HepG2 (cell line): ENCODE data around the gene ABRACL. TPM values are rescaled to one million over a fixed set of nuclear protein-coding genes. Genes with fewer than 3 reads are reported as not detected.

Source experiments
- ATAC-seq: fragments of 200-7000 bp; cut with Tn5 transposase; 3 replicates; pipeline ENCODE4 v1.9.1; 2020; ENCODE audit warnings: mild to moderate bottlenecking, moderate library complexity
- BruUV-seq: library from RNA; stranded (reverse); fragments of 400-500 nt; replicated peaks from 2 replicates; lab custom pipeline; 2021; lab: Mats Ljungman, UMichigan
- CTCF ChIA-PET: fragments of 300-600 bp; formaldehyde crosslinking; extraction: SDS; loops from one replicate; lab custom pipeline; 2021; ENCODE audit warnings: low total read pairs, inconsistent platforms, low intra/inter-chr PET ratio; lab: Yijun Ruan, JAX
- POLR2A ChIA-PET: fragments of 350-600 bp; sonication (Branson Sonifier 250); formaldehyde crosslinking; loops from one replicate; lab custom pipeline; 2020; ENCODE audit warnings: antibody characterized with exemption, inconsistent platforms; lab: Yijun Ruan, JAX
- DNase-seq: peaks from one replicate; pipeline ENCODE4 v3.0.0-alpha.2; 2015; ENCODE audit warnings: low spot score
- FAIRE-seq: peaks from 3 replicates; lab custom pipeline; 2011; peaks lifted over from hg19 to GRCh38; lab: Jason Lieb, UNC
- H2AFZ ChIP-seq: one replicate; pipeline ENCODE4 v1.6.1; 2011; ENCODE audit warnings: low read length, inconsistent platforms
- H3K27ac ChIP-seq: fragments of 300-600 bp; 3 replicates; pipeline ENCODE4 v1.8.0; 2011; ENCODE audit warnings: mixed run types, mild to moderate bottlenecking, mixed read lengths, low read length, inconsistent platforms; ENCODE audit not compliant: insufficient read depth; ENCODE audit errors: extremely low read length
- H3K27me3 ChIP-seq, 2 experiments: fragments of 200-600 bp in 1 of 2; 2 replicates in 1 of 2; 3 replicates in 1 of 2; pipeline versions ENCODE4 v1.6.0 to v1.8.0; 2011; ENCODE audit warnings: low read length in 2 of 2, mild to moderate bottlenecking in 2 of 2, moderate library complexity in 2 of 2, inconsistent platforms in 1 of 2; ENCODE audit not compliant: insufficient read depth in 2 of 2, control insufficient read depth in 1 of 2
- H3K36me3 ChIP-seq, 2 experiments: fragments of 200-600 bp in 1 of 2; replicated peaks in 1 of 2; 2 replicates in 1 of 2; 3 replicates in 1 of 2; pipeline versions ENCODE4 v1.5.1 to v1.8.0; 2011; ENCODE audit warnings: low read length in 2 of 2, inconsistent platforms in 1 of 2; ENCODE audit not compliant: insufficient read depth in 2 of 2, control insufficient read depth in 1 of 2
- H3K4me1 ChIP-seq: 2 replicates; pipeline ENCODE4 v1.5.1; 2012; ENCODE audit warnings: low read length, inconsistent platforms; ENCODE audit not compliant: insufficient read depth
- H3K4me2 ChIP-seq: 2 replicates; pipeline ENCODE4 v1.6.0; 2011; ENCODE audit warnings: low read depth, low read length, inconsistent platforms
- H3K4me3 ChIP-seq, 3 experiments: fragments of 200-600 bp in 1 of 3; sonication (generic), shearing (Covaris generic) in 1 of 3; replicated peaks in 1 of 3; 2 replicates each; pipeline ENCODE4 v1.5.1; 2011 to 2016; ENCODE audit warnings: low read length in 3 of 3, inconsistent platforms in 2 of 3, low read depth in 2 of 3, mild to moderate bottlenecking in 2 of 3, control low read depth in 1 of 3, mixed read lengths in 1 of 3; ENCODE audit not compliant: insufficient read depth in 1 of 3
- H3K79me2 ChIP-seq: one replicate; pipeline ENCODE4 v1.6.1; 2011; ENCODE audit warnings: low read length, inconsistent platforms; ENCODE audit not compliant: insufficient read depth
- H3K9ac ChIP-seq: 2 replicates; pipeline ENCODE4 v1.6.0; 2011; ENCODE audit warnings: mild to moderate bottlenecking, low read depth, low read length, inconsistent platforms; ENCODE audit not compliant: insufficient read depth
- H3K9me3 ChIP-seq: 2 replicates; pipeline ENCODE4 v1.5.1; 2012; ENCODE audit warnings: mild to moderate bottlenecking, low read length
- H4K20me1 ChIP-seq: 2 replicates; pipeline ENCODE4 v1.6.0; 2011; ENCODE audit warnings: inconsistent platforms, mild to moderate bottlenecking, low read length, moderate library complexity; ENCODE audit not compliant: insufficient read depth
- ATM ChIP-seq: fragments of 450-650 bp; IDR thresholded peaks from 2 replicates; pipeline ENCODE4 v1.7.1; 2017; ENCODE audit warnings: mild to moderate bottlenecking, borderline replicate concordance
- ETV5 ChIP-seq: IDR thresholded peaks from 2 replicates; pipeline ENCODE4 v1.6.1; 2018; ENCODE audit warnings: missing biosample characterization, missing genetic modification reagents, inconsistent platforms, borderline replicate concordance
- FOSL2 ChIP-seq: sonication (generic); formaldehyde crosslinking; IDR thresholded peaks from 2 replicates; pipeline ENCODE4 v1.4.0; 2020; ENCODE audit warnings: missing genetic modification reagents
- HES4 ChIP-seq: sonication (generic); formaldehyde crosslinking; IDR thresholded peaks from 2 replicates; pipeline ENCODE4 v1.9.0; 2021; ENCODE audit warnings: mild to moderate bottlenecking, missing genetic modification reagents, borderline replicate concordance
- HINFP ChIP-seq: sonication (generic); formaldehyde crosslinking; IDR thresholded peaks from 2 replicates; pipeline ENCODE4 v1.4.0; 2020; ENCODE audit warnings: low read depth, mild to moderate bottlenecking, missing genetic modification reagents
- HOXA7 ChIP-seq: sonication (generic); formaldehyde crosslinking; IDR thresholded peaks from 2 replicates; pipeline ENCODE4 v1.8.1; 2022; ENCODE audit warnings: mild to moderate bottlenecking, missing genetic modification reagents, moderate library complexity
- NCOR1 ChIP-seq: fragments of 200-600 bp; sonication (generic); IDR thresholded peaks from 2 replicates; pipeline ENCODE4 v1.7.0; 2017; ENCODE audit warnings: antibody characterized with exemption, low read length, borderline replicate concordance
- REPIN1 ChIP-seq: sonication (generic); formaldehyde crosslinking; IDR thresholded peaks from 2 replicates; pipeline ENCODE4 v1.8.0; 2022; ENCODE audit warnings: missing genetic modification reagents, low read depth, mild to moderate bottlenecking, borderline replicate concordance
- SIN3B ChIP-seq: fragments of 150-350 bp; IDR thresholded peaks from 2 replicates; pipeline ENCODE4 v1.6.1; 2014; ENCODE audit warnings: low read length
- ZBTB20 ChIP-seq: sonication (generic); formaldehyde crosslinking; IDR thresholded peaks from 2 replicates; pipeline ENCODE4 v1.8.1; 2023; ENCODE audit warnings: missing genetic modification reagents, low read depth, mild to moderate bottlenecking, borderline replicate concordance
- ZNF350 ChIP-seq: sonication (generic); formaldehyde crosslinking; IDR thresholded peaks from 2 replicates; pipeline ENCODE4 v1.4.0; 2020; ENCODE audit warnings: mild to moderate bottlenecking, low read depth, missing genetic modification reagents, borderline replicate concordance
- ZNF619 ChIP-seq: sonication (generic); formaldehyde crosslinking; IDR thresholded peaks from 2 replicates; pipeline ENCODE4 v1.4.0; 2020; ENCODE audit warnings: mild to moderate bottlenecking, missing genetic modification reagents
- ZNF724P ChIP-seq: sonication (generic); formaldehyde crosslinking; IDR thresholded peaks from 2 replicates; pipeline ENCODE4 v1.8.0; 2022; ENCODE audit warnings: missing genetic modification reagents, borderline replicate concordance
- ZNF766 ChIP-seq: sonication (generic); formaldehyde crosslinking; IDR thresholded peaks from 2 replicates; pipeline ENCODE4 v1.5.0; 2020; ENCODE audit warnings: missing genetic modification reagents, borderline replicate concordance
- ZNF850 ChIP-seq: sonication (generic); formaldehyde crosslinking; conservative IDR thresholded peaks from 2 replicates; pipeline ENCODE4 v1.9.0; 2021; ENCODE audit warnings: mild to moderate bottlenecking, missing genetic modification reagents
- WGBS: methylation state at CpG from one replicate; pipeline ENCODE4 v1.1.6; 2017; ENCODE audit warnings: low lambda C conversion rate; 5-methylcytosine and 5-hydroxymethylcytosine counted together
- in situ Hi-C: cut with HindIII; loops from 2 replicates; pipeline ENCODE4 v1.10.0; 2017; ENCODE audit warnings: low pct_unique_long_range_greater_than_20kb; ENCODE audit not compliant: extremely low pct_ligation_motif_present
- intact Hi-C: fragments of 100-400 bp; cut with micrococcal nuclease; formaldehyde crosslinking; loops from one replicate; pipeline ENCODE4 v1.10.0; 2022; ENCODE audit not compliant: unreplicated experiment
- polyA plus RNA-seq, 8 experiments: library from polyadenylated mRNA; depleted of rRNA in 3 of 8; stranded (reverse) in 7 of 8; unstranded in 1 of 8; fragments of >200 nt; fragmentation: Illumina TruSeq in 4 of 8; extraction: Trizol in 4 of 8; gene quantifications; 2 replicates each; pipeline versions ENCODE4 v1.2.1 to v1.2.3, GENCODE V29; 2011 to 2016; ENCODE audit warnings: low read depth in 4 of 8, missing spikeins in 1 of 8, mixed read lengths in 1 of 8; ENCODE audit not compliant: insufficient read depth in 1 of 8
- total RNA-seq, 5 experiments: library from RNA; depleted of rRNA; stranded (reverse); fragments of >200 nt; fragmentation: Illumina TruSeq; extraction: Trizol; gene quantifications; 2 replicates each; pipeline ENCODE4 v1.2.3, GENCODE V29; 2016; ENCODE audit warnings: low read depth in 1 of 5
- TF ChIP-seq, protein P1 (sequence below): sonication (generic); formaldehyde crosslinking; IDR thresholded peaks from 2 replicates; pipeline ENCODE4 v1.5.1; 2020; ENCODE audit warnings: missing genetic modification reagents, mild to moderate bottlenecking, borderline replicate concordance

Gene ABRACL
- total and polyA plus RNA-seq, 2 of the 13 experiments (the other 11 are each of a cell fraction or from before 2014, with no cell fraction given): 1.4 to 5.4 TPM

DNA sequence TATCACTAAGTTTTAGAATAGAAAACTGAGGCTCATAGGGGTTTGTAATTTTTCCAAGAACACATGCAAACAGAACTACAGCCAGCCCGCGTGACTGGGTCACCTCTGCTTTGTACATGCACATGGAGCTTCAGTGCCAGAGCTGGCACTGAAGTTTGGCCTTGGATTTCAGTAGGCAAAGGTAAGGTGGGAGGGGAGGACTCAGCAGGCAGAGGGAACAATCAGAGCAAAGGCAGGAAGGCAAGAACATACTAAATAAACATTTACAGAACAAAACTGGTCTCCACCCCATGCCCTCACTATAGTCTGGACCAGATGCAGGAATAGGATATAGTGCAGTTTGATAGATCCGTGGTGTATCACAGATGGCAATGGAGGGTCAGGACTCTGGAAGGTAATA, 13.6 kb upstream of the ABRACL start:
- ATAC-seq (peak; percentile 39; the same call in 1 of the 3 replicates), FAIRE-seq (no peak)
- no peak overlapping the region for H3K27ac ChIP-seq
- no peak overlapping the region for H3K4me2 ChIP-seq
- no peaks in the 10 kb centered on the region for H3K36me3 ChIP-seq
- POLR2A ChIA-PET: no interaction called here
- no peaks in the 10 kb centered on the region for H4K20me1 ChIP-seq
- no peak overlapping the region for H3K9ac ChIP-seq
- TF ChIP-seq ZNF724P (CRISPR knock-in tag): no peak
- TF ChIP-seq ZNF766 (CRISPR knock-in tag): no peak
- no peak for TF ChIP-seq REPIN1 (CRISPR knock-in tag)
- TF ChIP-seq NCOR1: no peak
- TF ChIP-seq HINFP (CRISPR knock-in tag): no peak
- no peak for TF ChIP-seq ATM
- no peak for TF ChIP-seq ZNF850 (CRISPR knock-in tag)
- no peak for TF ChIP-seq HES4 (CRISPR knock-in tag)
- TF ChIP-seq HOXA7 (CRISPR knock-in tag): no peak
- no peak for TF ChIP-seq FOSL2 (CRISPR knock-in tag)
- TF ChIP-seq ZNF619: no peak
- TF ChIP-seq, protein P1, sequence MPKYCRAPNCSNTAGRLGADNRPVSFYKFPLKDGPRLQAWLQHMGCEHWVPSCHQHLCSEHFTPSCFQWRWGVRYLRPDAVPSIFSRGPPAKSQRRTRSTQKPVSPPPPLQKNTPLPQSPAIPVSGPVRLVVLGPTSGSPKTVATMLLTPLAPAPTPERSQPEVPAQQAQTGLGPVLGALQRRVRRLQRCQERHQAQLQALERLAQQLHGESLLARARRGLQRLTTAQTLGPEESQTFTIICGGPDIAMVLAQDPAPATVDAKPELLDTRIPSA: no peak
- no peak for TF ChIP-seq ETV5 (CRISPR knock-in tag)
- no peak for TF ChIP-seq SIN3B
- TF ChIP-seq ZNF350 (CRISPR knock-in tag): no peak
- TF ChIP-seq ZBTB20 (CRISPR knock-in tag): no peak
- TF ChIP-seq, all 625 proteins: peak for 0
- 1% methylated on average over 3 of the region's 3 CpGs for WGBS
- Histone ChIP-seq H3K4me3 (no peak overlapping the region), H3K79me2 (no peaks in the 10 kb centered on the region), H2AFZ (no peak overlapping the region), H3K9me3 (no peaks in the 10 kb centered on the region), H3K27me3 (peaks cover 0 to 5% of the 10 kb centered on the region in 2 experiments; a peak in 2 of 5 replicates), H3K4me1 (0 out of 2 replicates have a peak, but pooled peaks cover 6% of the 10 kb centered on the region)
- DNase-seq: no peak
- intact Hi-C loops (no loop called here), in situ Hi-C loops (no loop called here)
- CTCF ChIA-PET: no interaction called here
- no TSS peak for BruUV-seq
